PFSK-1 (cell line): Measurements from ENCODE around the gene CRISPLD2.

Experiments used
- FOXP2 ChIP-seq: optimal IDR thresholded peaks from 2 replicates; pipeline ENCODE3; 2011; ENCODE audit warnings: borderline replicate concordance, control low read depth, inconsistent platforms; ENCODE audit not compliant: insufficient read depth; ENCODE audit errors: extremely low read length, extremely low read depth
- POLR2AphosphoS5 ChIP-seq: IDR thresholded peaks from 2 replicates; pipeline ENCODE4 v1.6.1; 2012; ENCODE audit warnings: low read depth, mild to moderate bottlenecking, control low read depth, low read length, moderate library complexity
- REST ChIP-seq, 2 experiments: IDR thresholded peaks; 2 replicates each; pipeline versions ENCODE4 v1.6.1 to v1.8.0; 2011 to 2012; ENCODE audit warnings: low read depth in 2 of 2, low read length in 2 of 2, control low read depth in 1 of 2, inconsistent platforms in 1 of 2, mild to moderate bottlenecking in 1 of 2, moderate library complexity in 1 of 2; ENCODE audit not compliant: insufficient read depth in 1 of 2
- SIN3A ChIP-seq: IDR thresholded peaks from 2 replicates; pipeline ENCODE4 v1.6.1; 2012; ENCODE audit warnings: mild to moderate bottlenecking, low read length, moderate library complexity, borderline replicate concordance; ENCODE audit not compliant: insufficient read depth
- TAF1 ChIP-seq: IDR thresholded peaks from 2 replicates; pipeline ENCODE4 v1.6.1; 2012; ENCODE audit warnings: low read length, control low read depth, borderline replicate concordance; ENCODE audit not compliant: insufficient read depth

The CRISPLD2 gene

DNA sequence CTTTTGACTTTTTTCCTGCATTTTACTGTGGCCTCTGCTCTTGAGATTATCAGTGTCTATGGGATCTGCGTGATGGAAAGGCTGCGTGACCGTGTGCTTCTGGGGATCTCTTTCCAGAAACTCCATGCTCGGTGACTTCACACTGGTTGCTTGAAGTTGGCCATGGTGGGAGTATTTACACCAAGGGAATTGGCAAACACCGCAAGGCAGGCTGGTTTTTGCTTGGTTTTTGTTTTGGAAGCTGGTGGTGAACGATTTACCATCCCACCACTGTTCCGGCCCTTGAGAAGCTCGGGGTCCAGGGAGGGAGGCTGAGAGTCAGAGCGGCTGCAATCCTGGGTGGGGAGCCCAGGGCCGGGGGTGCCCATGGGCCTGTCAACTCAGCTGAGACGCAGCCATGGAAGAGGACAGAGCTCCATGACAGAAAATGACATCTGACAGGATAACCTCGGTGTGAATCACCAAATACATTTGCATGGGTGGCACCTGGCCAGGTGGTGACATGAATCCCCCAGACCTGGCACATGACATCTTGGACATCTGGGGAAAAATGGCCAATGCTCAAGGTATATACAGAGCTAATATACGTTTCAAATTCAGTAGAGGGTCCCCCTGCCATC is 11.1 kb downstream of the CRISPLD2 start:
- TF ChIP-seq FOXP2 (no peak), SIN3A (no peak), REST (IDR thresholded peaks at IDR 0.05; ENCODE audit: insufficient read depth in 1 of 2, low read depth in 2 of 2, low read length in 2 of 2) (no peak), TAF1 (no peak), POLR2AphosphoS5 (no peak)

DNA sequence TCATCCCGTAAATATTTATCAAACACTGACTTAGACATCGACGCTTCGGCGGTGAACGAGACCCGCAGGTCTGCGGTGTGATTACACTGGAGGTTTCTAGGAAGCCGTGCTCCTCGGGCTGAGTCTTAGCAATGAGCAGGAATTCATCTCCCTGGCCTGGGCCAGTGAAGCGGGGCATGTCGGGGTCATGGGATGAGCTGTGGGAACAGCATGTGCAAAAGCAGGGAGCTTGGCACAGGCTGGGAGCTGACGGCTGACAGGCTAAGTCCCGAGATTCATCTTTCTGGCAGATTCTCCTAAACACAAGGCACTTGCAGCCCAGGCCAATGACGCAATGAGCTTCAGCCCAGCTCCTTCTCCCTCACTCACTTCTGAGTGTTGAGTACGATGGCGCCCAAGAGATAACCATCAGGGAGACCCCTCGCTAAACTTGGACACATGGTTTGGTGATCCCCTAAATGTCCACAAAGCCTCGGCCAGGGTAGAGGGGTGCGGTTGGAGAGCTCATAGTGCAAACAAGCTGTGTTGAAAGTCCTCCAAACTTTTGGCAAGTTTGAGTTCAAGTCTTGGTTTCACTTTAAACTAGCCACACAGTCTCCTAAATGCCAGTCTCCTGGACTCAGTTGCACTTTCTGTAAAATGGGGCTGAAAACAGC is 12.8 kb downstream of the CRISPLD2 start:
- TF ChIP-seq FOXP2 (no peak), POLR2AphosphoS5 (no peak), TAF1 (no peak), REST (IDR thresholded peaks at IDR 0.05; ENCODE audit: insufficient read depth in 1 of 2, low read depth in 2 of 2, low read length in 2 of 2) (no peak), SIN3A (no peak)

DNA sequence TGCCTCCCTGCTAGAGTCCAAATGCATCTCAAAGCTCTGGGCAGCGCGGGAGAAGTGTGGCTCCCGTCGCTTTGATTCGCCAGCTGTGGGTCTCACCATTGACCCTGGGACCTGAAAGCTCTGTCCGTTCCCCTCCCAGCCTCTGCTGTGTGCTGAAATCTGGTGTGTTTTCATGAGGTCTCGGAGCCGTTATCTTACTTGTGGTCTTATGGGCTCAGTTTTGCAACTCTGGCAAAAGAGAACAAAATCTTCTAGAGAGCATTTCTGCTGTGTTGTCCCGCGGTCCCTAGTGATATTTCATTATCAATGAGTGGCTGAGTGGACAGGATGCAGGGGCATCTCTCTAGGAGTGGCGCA is 13.3 kb downstream of the CRISPLD2 start:
- no peak for TF ChIP-seq FOXP2
- no peak for TF ChIP-seq SIN3A
- no peak for TF ChIP-seq POLR2AphosphoS5

GRCh38 chr16:84833542-84834402 is 14.0 kb downstream of the CRISPLD2 start:
- TF ChIP-seq TAF1 (no peak), FOXP2 (no peak), POLR2AphosphoS5 (no peak), SIN3A (no peak), REST (IDR thresholded peaks at IDR 0.05; ENCODE audit: insufficient read depth in 1 of 2, low read depth in 2 of 2, low read length in 2 of 2) (no peak)

DNA sequence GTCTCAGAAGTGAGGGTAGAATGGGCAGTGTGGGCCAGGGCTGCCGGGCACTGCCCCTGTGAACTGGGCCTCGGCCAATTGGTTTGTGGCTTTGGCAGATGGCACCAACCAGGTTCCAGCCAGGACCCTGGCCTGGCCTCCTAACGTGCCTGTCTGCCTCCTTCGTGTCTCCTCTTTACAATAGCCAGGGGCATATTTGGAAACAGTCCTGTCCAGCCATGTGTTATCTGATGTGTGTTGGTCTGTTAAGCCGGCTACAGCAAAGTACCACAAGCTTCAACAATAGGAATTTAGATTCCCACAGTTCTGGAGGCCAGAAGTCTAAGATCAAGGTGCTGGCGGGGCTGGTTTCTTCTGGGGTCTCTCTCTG is 14.6 kb downstream of the CRISPLD2 start:
- TF ChIP-seq FOXP2 (no peak), SIN3A (no peak), REST (IDR thresholded peaks at IDR 0.05; ENCODE audit: insufficient read depth in 1 of 2, low read depth in 2 of 2, low read length in 2 of 2) (no peak), POLR2AphosphoS5 (no peak), TAF1 (no peak)
